ENCODE measurements around the gene ATP5ME. TPM values are rescaled to one million over a fixed set of nuclear protein-coding genes. Genes with fewer than 3 reads are reported as not detected.

Gene ATP5ME
- total RNA-seq, 4 donors from 2014 or later = 74.5 to 126 (median 103) TPM

GRCh38 chr4:704971-705277 lies 30.8 kb upstream of the ATP5ME start:
- Histone ChIP-seq H3K36me3 (peaks cover 0 to 2% (median 0%) of the 10 kb centered on the region in 3 donors), H3K4me1 (peaks cover 22 to 49% (median 30%) of the 10 kb centered on the region in 3 donors), H3K9me3 (no peaks in the 10 kb centered on the region), H3K4me3 (peak overlapping the region; percentile 83 to 100 (median 97)), H3K27ac (peak overlapping the region; percentile 88 to 95 (median 94)), H3K27me3 (no peaks in the 10 kb centered on the region)
- TF ChIP-seq POLR2A (IDR thresholded peaks at IDR 0.05) = no peak
- WGBS, 2 donors = 85 to 91% methylated on average over 1 of the region's 1 CpG
- intact Hi-C loops (cut with DNase I) = no loop called here
- no peak for DNase-seq

- no peaks in the 10 kb centered on the region for H3K27me3 ChIP-seq
- TF ChIP-seq POLR2A (IDR thresholded peaks at IDR 0.05) (no peak), CTCF (IDR thresholded peaks at IDR 0.05) (no peak)
- WGBS, 2 donors = 92 to 94% methylated on average over 18 to 30 of the region's 46 CpGs
- H3K4me3 ChIP-seq = no peak overlapping the region
- no peak overlapping the region for H3K27ac ChIP-seq
- no peaks in the 10 kb centered on the region for H3K36me3 ChIP-seq
- peaks cover 27 to 49% (median 34%) of the 10 kb centered on the region in 3 donors for H3K4me1 ChIP-seq
- H3K9me3 ChIP-seq = no peaks in the 10 kb centered on the region
- intact Hi-C loops (cut with DNase I) = no loop called here
- DNase-seq = no peak
Observed at GRCh38 chr4:704198-704891, 30.3 kb upstream of the ATP5ME start.

GRCh38 chr4:703336-704197 lies 29.5 kb upstream of the ATP5ME start:
- no peaks in the 10 kb centered on the region for H3K36me3 ChIP-seq
- H3K27ac ChIP-seq = no peak overlapping the region
- DNase-seq = no peak
- H3K9me3 ChIP-seq = no peaks in the 10 kb centered on the region
- H3K27me3 ChIP-seq = no peaks in the 10 kb centered on the region
- 93% methylated on average over 4 of the region's 10 CpGs; no CpG with 5 or more reads in 1 of the 2 donors for WGBS, 2 donors
- no peak for TF ChIP-seq CTCF (IDR thresholded peaks at IDR 0.05)
- TF ChIP-seq POLR2A (IDR thresholded peaks at IDR 0.05) = no peak
- peaks cover 24 to 46% (median 31%) of the 10 kb centered on the region in 3 donors for H3K4me1 ChIP-seq
- H3K4me3 ChIP-seq = no peak overlapping the region
- intact Hi-C loops (cut with DNase I) = no loop called here

GRCh38 chr4:702618-703048 lies 28.6 kb upstream of the ATP5ME start:
- no peaks in the 10 kb centered on the region for H3K9me3 ChIP-seq
- no peak for DNase-seq
- no peaks in the 10 kb centered on the region for H3K27me3 ChIP-seq
- TF ChIP-seq POLR2A (IDR thresholded peaks at IDR 0.05) = no peak
- TF ChIP-seq CTCF (IDR thresholded peaks at IDR 0.05) = no peak
- 60 to 72% methylated on average over 2 to 4 of the region's 7 CpGs for WGBS, 2 donors
- H3K4me3 ChIP-seq = no peak overlapping the region
- no peaks in the 10 kb centered on the region for H3K36me3 ChIP-seq
- H3K4me1 ChIP-seq = peaks cover 18 to 36% (median 24%) of the 10 kb centered on the region in 3 donors
- no peak overlapping the region for H3K27ac ChIP-seq
- intact Hi-C loops (cut with DNase I) = no loop called here

- H3K27ac ChIP-seq = no peak overlapping the region
- H3K9me3 ChIP-seq = no peaks in the 10 kb centered on the region
- H3K27me3 ChIP-seq = no peaks in the 10 kb centered on the region
- no peaks in the 10 kb centered on the region for H3K36me3 ChIP-seq
- peaks cover 11 to 22% (median 13%) of the 10 kb centered on the region in 3 donors for H3K4me1 ChIP-seq
- WGBS, 2 donors = 61 to 88% methylated on average over 12 to 13 of the region's 16 CpGs
- intact Hi-C loops (cut with DNase I) = no loop called here
- no peak overlapping the region for H3K4me3 ChIP-seq
- no peak for DNase-seq
- no peak for TF ChIP-seq POLR2A (IDR thresholded peaks at IDR 0.05)
- no peak for TF ChIP-seq CTCF (IDR thresholded peaks at IDR 0.05)
Observed at GRCh38 chr4:700587-701264, 26.6 kb upstream of the ATP5ME start.

Measured in esophagus squamous epithelium (tissue), 5 donors.